HG03442 (cell line): Measurements from ENCODE around the gene SH3RF3.

Experiments used
- ATAC-seq: cut with Tn5 transposase; IDR thresholded peaks from one replicate; pipeline ENCODE4 v1.9.1; 2021; ENCODE audit warnings: mild to moderate bottlenecking, moderate library complexity; ENCODE audit not compliant: unreplicated experiment

The SH3RF3 gene

DNA sequence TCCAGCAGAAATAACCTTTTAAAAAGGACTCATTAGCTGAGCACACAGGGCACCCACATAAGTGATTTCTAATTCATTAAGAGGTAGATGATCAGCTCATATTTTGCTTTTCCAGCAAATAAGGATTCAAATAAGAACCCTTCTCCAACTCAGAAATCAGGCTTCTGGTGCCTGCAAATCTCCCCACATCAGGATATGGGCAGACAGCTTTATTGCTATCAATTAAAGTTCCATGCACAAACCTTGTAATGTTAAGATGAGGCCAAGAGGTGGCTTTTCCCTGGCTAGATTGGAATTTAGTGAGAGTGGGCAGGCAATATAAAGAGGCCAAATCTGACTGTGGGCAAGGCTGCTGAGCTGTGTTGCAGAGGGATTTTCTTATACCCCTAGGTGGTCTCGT is 193.6 kb downstream of the SH3RF3 start:
- no peak for ATAC-seq

DNA sequence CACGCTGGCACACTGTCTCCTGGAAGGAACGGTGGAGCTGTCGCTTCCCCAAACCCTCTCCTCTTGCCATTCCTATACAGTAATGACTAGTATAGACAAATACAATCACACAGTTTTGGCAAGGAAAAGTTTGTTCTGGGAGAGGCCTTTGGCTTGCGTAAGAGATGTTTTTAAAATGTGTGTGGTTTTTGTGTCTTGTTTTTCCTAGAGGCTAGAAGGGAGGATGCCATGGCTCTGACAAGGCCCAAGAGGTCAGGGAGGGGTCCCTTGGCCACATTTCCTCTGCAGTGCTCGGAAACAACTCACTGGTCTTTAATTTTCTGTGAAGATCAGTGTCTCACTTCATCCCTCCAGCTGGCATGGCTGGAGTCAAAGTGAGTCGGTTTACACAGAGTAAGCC is 195.9 kb downstream of the SH3RF3 start:
- ATAC-seq, result no peak

DNA sequence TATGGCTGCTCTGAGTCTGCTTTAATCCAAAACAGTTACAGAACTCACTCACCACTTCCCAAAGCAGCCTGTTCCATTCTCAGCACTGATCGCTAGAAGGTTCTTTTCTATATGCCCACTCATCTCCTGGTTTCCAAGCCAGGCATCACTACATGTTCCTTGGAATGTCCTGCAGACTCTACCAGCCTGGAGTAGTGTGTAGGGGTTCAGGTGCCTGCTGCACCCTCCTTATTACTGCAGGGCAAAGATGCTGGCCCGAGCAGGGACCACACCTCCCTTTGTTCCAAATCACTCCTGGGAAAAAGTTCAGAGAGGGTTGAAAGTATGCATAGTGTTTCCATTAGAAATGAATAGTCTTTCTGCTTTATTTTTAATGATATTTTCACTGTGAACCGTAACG is 196.6 kb downstream of the SH3RF3 start:
- no peak for ATAC-seq

DNA sequence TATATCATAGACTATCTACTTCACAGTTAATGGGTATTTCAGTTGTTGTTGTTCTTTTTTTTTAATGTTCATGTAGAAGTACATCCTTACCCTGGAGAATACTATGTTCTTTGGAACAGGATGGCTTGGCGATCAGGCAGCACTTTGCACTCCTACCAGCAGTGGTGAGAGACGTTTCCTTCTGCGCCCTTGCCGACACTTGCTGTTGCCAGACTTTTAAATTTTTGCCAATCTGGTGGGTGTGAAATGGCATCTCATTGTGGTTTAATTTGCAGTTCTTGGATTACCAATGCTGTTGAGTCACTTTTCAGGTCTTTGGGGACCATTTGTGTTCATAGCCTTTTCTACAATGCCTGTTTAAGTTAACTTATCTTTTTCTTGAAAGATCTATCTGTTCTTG is 197.3 kb downstream of the SH3RF3 start:
- no peak for ATAC-seq

DNA sequence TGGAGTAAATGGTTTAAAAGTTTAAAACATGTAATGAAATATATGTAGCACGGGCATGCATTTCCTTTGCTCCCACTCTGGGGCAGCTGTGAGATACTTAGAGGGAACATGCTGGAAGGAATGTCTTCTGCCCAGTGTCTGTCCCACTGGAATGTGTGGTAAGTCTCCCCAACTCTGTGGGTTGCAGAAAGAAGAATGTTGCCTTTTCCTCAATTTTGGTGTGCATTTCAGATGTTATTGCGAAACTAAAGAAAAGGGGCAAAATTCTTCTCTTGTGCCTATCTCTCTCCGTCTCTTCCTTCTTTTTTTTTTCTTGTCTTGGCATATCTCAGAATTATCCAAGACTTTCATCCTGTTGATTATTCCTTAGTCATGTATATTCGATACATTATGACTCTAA is 201.1 kb downstream of the SH3RF3 start:
- ATAC-seq, result no peak

DNA sequence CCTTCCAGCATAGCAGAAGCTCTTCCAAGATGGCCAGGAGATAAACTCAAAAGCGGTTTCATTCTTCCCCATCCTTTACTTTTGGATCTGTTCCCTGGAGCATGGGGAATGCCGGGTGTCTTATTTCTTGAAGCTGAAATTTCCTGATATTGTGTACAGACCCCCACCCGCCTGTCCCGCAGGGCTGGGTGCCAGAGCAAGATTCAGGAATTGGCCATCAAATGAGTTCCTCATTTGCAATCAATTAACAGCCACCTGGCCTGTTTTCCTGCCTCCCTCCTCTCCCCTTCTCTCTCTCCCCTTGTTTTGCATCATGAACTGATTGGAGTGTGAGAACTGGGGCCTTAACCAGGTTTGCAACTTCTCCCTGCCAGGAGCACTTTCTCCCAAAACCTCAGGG is 202.1 kb downstream of the SH3RF3 start:
- no peak for ATAC-seq

DNA sequence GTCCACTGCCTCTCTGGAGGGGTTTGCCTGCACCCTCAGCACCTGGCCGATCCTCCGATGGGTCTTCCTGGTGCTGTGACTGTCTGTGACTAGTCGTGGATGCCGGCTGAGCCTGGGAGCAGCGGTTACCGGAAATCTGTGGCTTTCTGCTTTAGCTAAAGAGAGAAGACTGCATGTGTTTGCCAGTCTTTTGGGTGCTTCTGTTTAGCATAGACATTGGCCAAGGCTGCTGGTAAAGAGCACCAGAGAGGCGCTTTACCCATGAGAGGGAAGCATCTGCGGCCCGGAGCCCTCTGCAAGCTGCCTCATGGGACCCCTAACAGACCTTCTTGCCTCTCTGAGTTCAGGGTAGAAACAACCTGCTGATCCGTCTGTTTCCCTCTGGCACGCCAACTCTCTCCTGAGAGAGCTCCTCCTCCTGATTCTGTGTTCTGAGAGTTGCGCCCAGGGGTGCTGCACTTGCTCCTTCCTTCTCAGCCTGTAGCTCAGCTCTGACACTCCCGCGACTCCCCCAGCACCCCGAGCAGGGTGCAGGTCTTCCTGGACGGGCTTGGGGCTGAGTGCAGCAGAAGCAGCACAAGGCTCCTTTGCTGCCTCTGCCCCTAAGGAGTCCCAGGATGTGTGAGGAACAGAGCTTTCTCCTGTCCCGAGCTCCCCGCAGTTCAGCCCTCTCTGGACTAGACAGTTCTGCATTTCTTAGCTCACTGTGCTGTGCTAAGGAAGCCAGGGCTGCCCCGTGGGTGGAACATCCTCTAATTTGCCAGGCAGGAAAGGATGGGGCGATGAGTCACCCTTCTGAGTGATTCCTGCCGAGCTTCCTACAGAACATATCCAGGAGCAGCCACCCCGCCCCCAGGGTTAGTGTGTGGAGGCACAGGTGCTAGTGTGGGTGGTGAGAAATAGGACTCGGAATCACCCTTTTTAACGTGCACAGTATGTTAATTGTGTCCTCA is 203.2 kb downstream of the SH3RF3 start:
- ATAC-seq, result no peak

DNA sequence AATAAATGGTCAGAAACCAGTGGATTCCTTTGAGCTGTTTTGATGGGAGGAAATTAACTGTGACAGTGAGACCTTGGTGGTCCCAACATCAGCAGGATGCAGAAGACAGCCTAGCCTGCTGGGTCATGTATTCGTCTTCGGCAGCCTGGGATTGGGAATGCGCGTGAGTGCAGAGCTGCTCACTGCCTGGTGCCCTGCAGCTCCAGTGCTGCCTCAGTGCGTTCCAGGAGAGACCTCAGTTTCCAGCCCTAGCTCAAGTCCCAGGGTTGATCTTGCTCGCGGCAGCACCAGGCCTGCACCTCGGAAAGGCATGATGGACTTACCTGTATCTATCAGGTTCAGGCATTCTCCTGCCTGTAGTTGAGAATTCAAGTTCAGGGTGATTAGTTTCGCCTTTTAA is 203.9 kb downstream of the SH3RF3 start:
- ATAC-seq, result no peak

DNA sequence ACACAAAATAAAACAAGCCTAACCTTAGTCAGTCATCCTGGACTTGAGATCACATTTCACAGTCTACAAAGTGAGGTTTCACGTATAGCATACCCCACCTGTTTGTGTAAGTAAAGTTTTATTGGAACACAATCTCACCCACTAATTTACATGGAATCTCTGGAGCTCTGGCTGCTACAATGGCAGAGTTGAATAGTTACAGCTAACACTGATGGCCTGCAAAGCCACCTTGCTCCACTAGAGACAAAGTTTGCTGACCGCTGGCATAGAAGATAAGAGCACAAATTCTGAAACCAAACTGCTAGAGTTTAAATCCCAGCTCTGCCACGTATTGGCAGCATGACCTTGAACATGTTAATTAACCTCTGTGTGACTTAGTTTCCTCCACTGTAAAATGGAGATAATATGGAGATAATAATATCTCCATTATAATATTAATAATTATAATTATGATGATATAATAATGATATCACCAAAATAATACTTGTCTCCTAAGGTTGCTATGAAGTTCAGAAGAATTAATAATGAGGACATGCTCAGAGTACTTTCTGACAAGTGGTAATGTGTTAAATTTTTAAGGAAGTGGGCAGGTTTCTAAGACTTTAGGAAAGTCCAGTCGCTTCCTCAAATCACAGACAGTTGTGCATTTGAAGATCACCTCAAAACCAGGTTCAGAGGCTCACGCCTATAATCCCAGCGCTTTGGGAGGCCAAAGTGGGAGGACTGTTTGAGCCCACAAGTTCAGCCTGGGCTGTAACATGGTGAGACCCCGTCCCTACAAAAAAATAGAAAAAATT is 204.6 kb downstream of the SH3RF3 start:
- no peak for ATAC-seq

DNA sequence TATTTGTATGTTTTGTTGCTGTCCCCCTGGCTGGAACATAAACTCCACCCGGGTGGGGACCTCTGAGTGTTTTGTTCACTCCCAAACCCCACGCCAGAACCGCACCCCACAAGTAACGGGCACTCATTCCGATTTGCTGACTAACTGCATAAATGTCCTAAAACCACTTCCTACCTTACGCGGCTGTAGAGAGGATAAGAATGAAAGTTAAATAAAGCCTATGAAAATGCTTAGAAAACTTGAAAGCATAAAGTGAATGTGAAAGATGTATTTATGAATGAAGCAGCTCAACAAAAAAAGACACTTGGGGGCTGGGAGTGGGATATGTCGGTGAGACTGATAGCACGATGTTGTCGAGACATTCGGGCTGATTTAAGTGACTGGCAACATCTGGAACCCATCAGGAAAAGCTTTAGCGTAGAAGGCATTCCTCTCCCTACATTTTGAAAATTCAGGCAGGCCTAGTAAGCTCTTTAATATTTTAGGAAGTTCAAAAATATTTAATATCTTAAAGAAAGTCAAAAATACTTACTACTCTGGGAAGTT is 206.7 kb downstream of the SH3RF3 start:
- no peak for ATAC-seq

DNA sequence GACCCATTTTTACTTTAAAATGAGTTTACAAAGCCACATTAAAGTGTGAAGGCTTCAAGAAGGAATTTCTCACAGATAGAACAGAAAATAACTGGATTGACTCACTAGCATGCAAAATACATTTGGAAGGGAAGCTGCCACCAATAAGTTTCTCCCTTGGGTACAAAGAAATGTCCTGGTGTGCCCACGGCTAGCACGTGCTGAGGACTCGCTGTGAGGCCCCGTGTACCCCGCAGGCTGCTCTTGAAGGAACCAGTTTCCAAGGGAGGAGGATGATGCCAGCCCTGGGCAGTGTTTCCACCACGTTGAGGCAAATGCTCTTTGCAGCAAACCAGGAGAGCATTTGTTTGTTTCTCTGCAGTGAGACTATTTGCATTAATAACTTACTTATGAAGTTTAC is 207.3 kb downstream of the SH3RF3 start:
- no peak for ATAC-seq

DNA sequence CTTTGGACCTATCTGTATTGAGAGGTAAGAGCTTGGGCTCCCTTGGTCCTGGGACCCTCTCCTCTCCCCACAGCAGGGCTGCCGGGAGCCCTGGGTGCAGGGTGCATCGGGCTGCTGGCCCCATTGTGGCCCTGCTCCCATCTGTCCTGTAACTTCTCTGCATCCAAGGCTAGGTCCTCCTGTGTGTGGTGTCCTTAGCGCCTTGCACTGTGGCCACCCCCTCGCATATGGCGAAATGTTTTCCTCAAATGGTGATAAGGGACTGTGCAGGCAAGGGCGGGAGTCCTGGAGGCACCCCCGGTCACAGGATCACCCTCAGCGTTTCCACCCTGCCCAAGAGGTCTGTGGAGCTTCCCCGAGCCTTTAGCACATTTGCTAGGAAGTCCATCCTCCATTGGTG is 208.2 kb downstream of the SH3RF3 start:
- no peak for ATAC-seq

DNA sequence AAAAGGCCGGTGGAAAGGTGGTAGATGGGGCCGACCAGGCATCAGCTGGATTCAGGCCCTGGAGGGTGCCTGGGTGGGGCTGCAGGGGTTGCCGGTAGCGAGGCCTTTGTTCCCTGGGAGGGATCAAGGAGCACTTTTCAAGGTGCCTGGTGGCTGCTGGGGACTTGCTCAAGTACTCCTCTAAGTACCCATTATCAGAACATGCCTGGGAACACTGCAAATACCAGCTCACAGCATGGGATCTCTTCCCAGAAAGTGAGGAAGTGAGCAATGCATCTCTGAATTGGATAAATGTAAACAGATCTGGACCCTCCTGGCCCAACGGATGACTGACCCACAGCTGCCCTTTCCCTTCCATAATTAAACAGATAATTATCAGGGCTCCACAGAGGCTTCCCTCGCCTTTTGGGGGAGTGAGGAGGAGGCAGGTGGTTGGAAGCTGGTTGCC is 210.5 kb downstream of the SH3RF3 start:
- no peak for ATAC-seq

DNA sequence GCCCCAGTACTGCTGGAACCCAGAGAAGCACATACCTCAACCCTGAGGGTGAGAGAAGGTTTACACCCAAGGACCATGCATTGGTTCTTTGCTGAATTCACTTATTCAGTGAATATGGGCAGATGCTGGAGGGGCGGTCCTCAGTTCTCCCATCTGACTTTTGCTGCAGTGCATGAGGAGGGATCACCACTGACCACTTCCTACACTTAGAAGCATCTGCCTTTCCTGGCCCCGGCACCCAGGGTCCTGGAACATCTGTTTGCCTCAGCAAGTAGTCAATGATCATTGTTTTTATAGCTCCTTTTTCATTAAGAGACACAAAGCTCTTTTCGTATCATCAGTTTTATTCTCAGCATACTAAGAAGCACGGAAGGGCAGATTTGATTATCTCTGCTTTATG is 211.4 kb downstream of the SH3RF3 start:
- no peak for ATAC-seq

DNA sequence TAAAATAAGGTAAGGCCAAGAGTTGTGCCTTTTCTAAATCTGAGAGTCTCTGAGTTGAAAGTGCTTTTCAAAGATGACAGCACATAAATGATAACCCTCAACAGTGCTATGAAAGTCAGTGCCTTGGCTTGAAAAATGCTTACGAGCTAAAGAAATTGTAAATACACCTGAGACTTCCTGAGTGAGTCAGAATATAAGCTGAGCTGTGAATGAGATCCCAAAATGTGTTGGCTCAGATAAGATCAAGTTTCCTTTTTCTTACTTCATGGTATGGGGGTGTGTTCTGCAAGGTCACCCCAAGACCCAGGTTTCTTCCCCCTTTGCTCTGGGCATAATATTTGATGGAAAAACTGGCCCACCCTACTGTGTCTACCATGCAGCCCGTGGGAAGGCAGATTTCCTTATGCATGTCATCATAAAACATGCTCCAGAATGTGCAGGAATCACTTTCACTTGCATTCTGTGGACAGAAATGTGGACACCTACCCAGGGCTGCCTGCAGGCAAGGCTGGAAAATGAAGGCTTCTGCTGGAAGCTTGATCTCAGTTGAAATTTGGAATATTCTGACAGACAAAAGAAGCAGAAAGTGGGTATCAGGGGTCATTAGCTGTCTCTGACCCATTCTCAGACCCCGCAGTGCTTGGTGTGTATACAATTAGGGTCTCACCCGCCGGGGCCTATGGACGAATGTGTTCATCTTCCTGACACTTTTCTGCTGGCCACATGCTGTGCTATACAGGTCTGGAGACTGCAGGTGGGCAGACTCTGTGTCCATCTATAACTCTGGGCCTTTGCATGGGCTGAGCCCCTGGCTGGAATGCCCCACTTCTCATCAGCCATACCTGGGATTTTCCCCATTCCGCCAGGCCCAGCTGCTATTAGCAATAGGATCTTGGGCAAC is 212.6 kb downstream of the SH3RF3 start:
- no peak for ATAC-seq

DNA sequence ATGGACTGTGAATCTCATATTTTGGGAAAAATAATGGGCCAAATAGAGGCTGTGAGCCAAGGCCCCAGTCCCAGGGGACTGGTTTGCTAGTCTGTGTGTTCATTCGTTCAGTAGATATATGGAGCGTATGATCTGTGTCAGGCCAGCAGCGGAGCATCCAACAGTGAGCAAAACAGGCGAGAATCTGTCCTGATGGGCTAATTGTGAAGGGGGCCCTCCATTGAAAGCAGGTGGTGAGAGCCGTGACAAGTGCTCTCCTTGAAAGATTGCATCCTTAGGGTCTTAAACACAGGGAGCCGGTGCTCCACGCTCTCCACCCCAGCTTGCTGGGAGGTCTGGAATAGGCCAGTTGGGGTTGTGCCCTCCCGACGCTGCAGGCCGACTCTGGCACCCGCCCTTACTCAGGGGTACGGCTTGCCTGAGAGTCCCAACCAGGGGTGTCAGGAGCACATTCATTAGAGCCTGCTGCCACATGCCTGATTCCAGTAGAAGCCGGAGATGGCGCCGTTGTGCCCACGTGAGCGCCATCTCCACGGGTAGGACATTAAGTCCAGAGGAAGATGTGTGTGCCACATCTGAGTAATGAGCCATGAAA is 213.3 kb downstream of the SH3RF3 start:
- ATAC-seq, result no peak

DNA sequence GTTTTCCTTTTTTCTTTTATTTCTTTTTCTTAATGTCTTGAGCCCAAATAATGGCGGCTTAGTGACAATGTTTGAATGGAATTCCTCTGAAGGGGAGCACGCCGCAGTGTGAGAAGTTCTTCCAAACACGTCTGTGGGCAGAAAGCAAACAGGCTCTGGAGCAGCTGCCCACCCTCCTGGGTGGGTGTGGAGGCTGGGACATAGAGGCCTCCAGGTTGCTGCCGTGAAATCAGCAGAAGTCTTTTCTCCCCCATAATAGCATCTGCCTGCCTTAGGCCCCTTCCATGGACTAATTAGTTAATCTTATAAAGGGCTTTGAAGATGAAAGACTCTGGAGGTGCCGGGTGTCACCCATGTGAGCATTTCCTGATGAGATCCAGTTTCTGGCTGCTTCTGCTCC is 213.9 kb downstream of the SH3RF3 start:
- ATAC-seq, result no peak

DNA sequence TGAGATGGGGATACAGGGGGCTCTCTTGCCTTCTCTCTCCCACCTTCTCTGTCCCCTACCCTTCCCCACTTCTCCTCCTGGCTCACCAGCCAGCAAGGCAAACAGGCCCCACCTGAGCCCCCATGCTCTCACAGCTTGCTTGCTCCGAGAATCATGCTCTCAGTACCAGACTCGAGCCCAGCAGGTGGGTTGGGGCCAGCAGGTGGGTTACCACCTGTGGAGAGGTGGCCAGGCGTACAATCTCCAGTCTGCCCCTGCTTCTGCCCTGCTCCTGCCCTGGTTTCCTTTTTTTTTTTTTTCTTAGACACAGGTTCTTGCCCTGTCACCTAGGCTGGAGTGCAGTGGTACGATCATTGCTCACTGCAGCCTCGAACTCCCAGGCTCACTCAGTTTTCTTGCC is 214.5 kb downstream of the SH3RF3 start:
- ATAC-seq, result no peak

DNA sequence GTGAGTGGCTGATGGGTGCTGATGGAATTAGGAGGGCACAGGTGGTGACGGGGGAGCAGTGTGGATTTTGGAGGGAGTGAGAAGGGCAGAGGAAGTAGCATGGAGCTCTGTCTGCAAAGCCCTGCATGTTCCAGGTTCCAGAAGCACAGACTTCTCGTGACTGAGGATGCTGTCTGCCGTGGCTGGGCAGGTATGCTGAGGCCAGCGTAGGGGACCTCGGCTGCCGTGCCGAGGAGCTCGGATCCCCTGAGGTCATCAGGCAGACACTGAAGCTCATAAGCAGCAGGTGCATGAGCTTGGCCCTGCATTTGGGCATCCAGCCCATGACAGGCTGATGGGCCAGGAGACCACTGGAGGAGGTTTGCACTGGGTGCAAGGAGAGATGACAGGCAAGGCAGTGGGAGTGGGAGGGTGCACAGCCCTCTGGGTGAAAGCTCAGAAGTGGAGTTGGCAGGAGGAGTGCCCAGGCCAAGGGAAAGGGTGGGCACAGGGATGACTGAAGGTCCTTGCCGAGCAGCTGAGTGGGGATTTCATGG is 215.3 kb downstream of the SH3RF3 start:
- no peak for ATAC-seq

DNA sequence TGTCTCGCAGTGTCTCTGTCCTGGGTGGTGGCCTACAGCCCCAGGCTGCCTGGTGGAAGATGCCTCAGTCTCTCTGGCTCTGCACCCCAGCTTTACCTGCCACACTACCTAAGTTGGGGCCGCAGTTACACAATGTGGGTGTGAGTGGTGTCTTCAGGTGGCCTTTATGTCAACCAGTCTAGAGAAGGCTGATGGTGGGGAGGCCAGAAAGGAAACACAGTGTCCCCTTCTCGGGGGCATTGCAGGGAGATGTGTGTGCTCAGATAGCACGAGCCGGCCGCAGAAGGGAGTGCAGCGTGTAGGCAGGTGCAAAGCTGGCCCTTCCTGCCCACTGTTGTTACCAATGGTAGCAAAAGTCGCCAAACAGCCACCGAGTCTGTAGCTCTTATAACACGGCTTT is 216.1 kb downstream of the SH3RF3 start:
- no peak for ATAC-seq
